Mesenteric fat pad (tissue), 1 donor: ENCODE results near the gene BBS9. TPM values are rescaled to one million over a fixed set of nuclear protein-coding genes. Genes with fewer than 3 reads are reported as not detected.
"Not testable (repeated sequence)": the region's sequence is repeated elsewhere in the genome, so short reads cannot be mapped to it uniquely, and the experiment has no call there.

ENCODE experiments used
- DNase-seq: peaks from one replicate; pipeline ENCODE4 v3.0.0-alpha.2; 2020; ENCODE audit warnings: low spot score
- total RNA-seq: library from RNA; stranded (reverse); fragmentation: NEBNext Ultra II Directional; extraction: Animal tissue kit (Norgen Biotek cat#: 25700); gene quantifications from one replicate; pipeline ENCODE4 v1.2.1, GENCODE V29; 2021
- donor health status: DM: yes; HTN: yes; CAD: no.

BBS9 gene
- total RNA-seq, 1 donor from 2014 or later: 15.9 TPM

GRCh38 chr7:33487998-33488682 is 358.8 kb downstream of the BBS9 start:
- DNase-seq: no peak

DNA sequence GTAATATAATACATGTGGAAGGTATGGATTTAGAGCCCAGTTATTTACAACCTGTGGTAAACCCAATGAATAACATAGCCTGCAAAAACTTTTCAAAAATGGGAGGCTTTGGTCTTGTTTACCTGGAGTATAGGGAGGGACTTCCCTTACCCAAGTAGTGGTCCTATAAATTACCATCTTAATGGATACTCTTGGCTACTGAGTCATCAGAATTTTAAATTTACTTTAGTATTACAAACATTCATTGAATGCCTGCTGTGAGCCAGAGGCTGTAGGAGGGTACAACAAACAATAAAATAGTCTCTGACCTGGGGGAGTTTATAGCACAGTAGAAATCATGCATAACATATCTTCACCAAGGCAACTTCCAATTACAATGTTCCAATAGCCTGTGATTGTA is 365.1 kb downstream of the BBS9 start:
- DNase-seq: no peak

DNA sequence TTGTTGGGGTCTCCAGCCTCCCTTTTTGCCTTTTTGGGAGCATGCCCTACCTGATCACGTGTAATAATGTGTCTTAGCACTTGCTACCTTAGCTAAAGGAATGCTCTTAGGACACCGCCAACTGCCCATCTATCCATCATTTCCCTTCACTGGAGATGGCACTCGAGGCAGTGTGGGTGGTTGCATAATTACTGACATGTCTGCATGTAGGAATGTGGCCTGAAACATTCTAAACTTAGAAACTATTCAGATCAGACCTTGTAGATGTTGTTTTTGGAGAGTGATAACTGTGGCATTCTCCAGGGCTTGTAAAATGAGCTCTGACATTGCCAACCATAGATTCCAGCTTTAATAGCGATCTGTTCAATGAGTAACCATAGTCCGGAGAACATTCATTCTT is 365.8 kb downstream of the BBS9 start:
- DNase-seq: no peak

DNA sequence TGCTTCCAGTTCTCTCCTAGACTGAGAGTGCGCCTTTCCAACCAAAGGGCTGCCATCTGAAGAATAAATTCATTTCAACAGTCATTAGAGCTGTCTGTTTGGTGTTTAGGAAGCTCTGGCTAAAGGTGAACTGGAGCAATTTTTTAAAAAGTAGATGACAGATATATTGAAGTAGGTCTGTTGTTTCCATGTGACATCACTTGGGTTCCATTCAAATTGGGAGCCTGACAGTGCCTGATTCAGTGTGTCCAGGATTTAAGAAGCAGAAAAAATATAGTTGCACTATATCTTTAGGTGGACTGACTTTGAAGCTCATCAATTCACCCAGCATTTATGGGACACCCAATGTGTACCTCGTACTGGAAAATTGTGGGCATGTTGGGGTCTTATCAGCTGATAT is 367.7 kb downstream of the BBS9 start:
- DNase-seq: no peak

DNA sequence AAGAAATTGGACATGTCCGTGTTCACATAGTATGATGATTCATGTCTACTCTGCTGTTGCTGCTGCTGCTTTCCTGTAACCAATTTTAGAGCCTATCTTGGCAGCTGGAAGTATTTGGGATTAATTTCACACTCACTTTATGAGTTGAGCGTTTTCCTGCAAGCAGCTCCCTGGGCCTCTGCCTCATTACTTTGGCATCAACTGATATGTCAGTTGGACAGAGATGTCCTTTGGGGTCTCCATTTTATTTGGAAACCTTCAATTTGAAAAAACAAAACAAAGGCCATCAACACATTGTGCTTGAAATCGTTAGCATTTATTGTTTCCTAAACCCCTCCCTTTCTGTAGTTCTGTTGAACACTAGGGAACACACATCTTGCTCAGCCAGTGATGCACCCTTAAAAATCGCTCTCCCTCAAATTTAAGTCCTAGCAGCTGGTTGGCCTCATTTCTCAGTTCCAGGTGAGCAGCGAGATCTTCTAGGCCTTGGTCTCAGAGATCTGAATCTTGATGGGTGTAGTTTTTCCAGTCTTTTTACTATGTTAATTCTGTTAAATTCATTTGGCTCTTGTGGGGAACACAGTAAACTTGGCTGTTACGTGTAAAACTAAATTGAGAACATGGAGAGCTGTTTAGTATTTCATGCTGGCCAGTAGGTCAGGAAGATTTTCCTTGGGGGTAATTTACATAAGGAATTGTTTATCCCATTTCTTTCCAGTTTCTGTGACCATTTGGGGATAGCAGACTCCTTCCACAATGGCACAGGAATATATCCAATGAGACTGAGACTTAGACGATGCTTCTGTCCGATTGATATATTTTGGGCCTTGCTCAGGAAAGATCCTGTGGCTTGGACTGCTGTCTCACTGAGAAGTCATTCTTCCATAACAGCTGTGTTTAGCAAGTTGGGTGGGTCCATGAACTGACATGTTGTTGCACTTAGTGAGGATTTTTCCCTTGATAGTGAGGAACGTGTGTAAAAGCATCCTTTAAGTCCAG is 371.6 kb downstream of the BBS9 start:
- no peak for DNase-seq

DNA sequence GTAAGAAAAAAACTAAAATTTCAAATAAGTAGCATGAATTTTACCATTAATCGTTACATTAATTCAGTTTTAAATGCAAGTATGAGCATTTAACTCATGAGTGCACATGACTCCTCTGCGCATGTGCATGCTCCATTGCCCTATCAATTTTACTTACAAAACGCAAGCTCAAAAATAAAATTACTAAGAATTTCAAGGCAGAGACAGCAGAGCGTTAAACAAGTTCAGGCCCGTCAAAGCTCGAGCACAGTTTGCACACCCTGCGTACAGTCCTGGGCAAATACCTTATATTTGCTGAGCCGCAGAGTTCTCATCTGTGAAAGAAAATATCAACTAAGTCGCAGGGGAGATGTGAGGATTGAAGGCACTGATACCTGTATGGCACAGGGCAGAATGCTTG is 373.6 kb downstream of the BBS9 start:
- DNase-seq: no peak

DNA sequence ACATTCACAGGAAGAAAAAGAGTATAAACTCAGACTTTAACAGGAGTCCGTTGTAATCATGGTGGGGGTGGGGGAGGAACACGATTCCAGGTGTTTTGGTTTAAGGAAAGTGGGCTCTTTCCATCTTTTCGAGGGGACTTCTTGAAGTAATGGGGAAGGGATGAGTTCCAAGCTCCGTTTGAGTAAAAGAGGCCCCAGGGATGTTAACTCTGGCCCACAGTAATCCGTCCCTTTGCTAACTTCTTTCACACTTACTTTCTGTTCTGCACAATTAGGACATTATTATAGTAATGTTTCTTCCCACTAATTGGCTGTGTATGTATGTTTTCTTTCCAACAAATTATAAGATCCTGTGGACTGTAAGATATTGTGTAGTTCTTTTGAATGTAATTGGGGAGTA is 374.4 kb downstream of the BBS9 start:
- DNase-seq: no peak

DNA sequence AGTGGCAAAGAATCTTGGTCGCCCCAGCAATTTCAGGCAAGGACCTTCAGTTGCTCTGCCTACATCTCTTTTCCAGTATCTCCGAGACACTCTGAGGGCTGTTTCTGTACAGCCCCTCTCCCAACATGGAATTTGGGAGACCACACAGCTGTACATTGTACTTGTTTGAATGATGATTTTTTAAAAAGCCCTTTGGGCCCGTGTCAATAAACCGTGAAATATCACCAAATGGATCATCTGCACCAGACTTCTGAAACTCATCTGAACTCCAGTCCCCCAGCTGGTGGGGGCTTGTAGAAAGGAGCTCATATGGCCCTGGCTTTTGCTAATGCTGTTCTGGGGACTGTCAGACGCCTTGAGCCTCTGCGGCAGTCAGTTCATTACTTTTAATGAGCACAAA is 374.9 kb downstream of the BBS9 start:
- DNase-seq: no peak

- DNase-seq: no peak
Measured at GRCh38 chr7:33509206-33509605, 379.8 kb downstream of the BBS9 start.

- no peak for DNase-seq
Measured at GRCh38 chr7:33511778-33512177, 382.4 kb downstream of the BBS9 start.

GRCh38 chr7:33516568-33516967 is 387.2 kb downstream of the BBS9 start:
- no peak for DNase-seq

- no peak for DNase-seq
Measured at GRCh38 chr7:33517191-33517590, 387.8 kb downstream of the BBS9 start.

GRCh38 chr7:33527008-33527407 is 397.6 kb downstream of the BBS9 start:
- DNase-seq: not testable (repeated sequence)

DNA sequence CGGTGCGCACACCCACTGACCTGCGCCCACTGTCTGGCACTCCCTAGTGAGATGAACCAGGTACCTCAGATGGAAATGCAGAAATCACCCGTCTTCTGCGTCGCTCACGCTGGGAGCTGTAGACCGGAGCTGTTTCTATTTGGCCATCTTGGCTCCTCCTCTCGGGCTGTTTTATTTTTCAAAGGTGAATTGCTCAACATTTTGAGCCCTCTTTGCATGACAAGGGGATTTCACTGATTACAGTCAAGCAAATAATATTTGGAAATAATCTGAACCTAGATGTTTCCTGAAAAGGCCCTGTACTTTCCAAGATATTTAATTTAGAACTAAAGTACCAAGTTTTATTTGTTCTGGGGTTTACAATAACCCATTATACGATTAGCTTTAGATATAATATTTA is 398.2 kb downstream of the BBS9 start:
- not testable (repeated sequence) for DNase-seq

GRCh38 chr7:33529070-33529469 is 399.7 kb downstream of the BBS9 start:
- no peak for DNase-seq

DNA sequence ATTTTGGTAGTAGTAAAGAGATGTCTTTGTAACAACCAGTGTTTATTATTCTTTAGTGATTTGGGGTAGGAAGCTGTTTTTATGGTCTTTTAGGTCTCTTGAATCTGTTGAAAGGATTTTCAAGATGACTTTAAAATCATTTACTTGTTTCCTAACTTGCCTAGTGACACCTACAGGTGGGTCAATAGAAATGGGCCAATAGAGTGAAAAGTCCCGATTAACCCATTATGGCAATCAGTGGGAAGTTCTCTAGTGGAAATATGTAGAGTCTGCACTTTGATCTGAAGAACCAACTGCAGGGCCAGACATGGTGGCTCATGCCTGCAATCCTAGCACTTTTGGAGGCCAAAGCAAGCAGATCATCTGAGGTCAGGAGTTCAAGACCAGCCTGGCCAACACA is 401.3 kb downstream of the BBS9 start:
- no peak for DNase-seq

DNA sequence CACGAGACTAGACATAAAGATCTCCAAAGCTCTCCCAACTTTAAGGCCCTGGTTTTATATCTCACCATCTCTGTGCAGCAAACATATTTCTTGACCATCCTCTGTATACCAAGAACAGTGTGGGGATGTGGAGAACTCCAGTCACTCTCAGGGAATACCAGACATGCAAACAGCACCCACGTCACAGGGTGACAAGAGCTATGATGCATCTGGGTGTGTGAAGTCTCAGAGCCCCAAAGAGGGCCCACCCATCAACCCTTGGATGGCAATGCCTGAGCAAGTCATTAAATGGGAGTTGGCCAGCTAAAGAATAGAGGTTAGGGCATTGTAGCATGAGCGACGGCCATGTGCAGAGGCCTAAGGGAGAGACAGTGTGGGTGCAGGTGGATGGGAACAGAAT is 402.5 kb downstream of the BBS9 start:
- DNase-seq: no peak

DNA sequence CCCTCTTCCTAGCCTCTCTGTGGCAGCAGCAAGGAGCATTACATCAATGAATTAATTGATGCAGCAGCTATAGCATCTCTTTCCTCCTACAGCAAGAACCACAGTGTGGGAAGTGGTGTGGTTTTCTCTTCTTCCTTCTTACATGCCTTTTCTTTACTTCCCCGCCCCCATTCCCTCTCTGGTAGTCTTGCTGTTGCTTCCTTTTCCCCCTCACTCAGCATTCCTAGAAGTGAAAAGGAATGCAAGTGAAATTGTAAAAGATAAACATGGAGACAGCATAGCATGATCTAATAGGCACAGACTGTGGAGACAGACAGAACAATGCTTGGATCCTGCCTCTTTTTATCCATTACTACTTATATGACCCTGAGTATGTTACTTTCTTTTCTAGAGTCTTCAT is 405.5 kb downstream of the BBS9 start:
- DNase-seq: no peak

DNA sequence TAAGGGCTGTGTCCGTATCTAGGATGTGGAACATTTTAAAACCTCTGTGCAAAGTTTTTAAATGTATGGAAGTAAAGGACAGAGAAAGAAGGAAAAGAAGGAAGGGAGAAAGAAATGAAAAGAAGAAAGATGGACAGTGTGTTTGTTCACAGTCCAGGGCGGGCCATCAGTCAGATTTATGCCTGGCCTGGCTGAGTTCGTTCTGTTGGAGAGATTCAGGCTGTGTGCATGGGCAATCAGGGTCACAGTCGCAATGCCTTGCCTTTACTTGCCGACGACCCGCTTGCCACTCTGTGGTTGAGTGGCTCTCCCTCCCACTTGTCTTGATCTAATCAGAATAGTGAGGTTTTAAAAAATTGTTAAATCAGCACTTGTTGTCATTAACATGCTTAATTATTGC is 406.6 kb downstream of the BBS9 start:
- no peak for DNase-seq

GRCh38 chr7:33536398-33537103 is 407.2 kb downstream of the BBS9 start:
- no peak for DNase-seq

DNA sequence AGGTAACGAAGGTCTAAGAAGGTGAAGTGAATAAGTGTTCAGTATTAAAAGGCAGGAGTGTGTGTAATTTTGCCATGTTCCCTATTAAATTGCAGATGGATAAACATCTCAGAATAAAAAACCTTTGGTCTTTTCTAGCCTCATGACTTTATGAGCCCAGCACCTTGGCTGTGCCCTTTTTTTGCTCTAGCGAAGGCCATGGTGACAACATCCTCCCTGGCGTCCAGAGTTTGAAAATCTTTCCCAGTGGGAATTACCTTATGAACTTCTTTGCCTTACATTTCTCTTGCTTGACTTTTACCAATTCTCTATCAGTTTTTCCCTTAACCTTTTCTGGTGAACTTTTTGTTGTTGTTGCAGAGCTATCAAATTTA is 407.7 kb downstream of the BBS9 start:
- no peak for DNase-seq

GRCh38 chr7:33539198-33539597 is 409.8 kb downstream of the BBS9 start:
- DNase-seq: no peak
